ENCODE results near the gene FOXP4.

DNA sequence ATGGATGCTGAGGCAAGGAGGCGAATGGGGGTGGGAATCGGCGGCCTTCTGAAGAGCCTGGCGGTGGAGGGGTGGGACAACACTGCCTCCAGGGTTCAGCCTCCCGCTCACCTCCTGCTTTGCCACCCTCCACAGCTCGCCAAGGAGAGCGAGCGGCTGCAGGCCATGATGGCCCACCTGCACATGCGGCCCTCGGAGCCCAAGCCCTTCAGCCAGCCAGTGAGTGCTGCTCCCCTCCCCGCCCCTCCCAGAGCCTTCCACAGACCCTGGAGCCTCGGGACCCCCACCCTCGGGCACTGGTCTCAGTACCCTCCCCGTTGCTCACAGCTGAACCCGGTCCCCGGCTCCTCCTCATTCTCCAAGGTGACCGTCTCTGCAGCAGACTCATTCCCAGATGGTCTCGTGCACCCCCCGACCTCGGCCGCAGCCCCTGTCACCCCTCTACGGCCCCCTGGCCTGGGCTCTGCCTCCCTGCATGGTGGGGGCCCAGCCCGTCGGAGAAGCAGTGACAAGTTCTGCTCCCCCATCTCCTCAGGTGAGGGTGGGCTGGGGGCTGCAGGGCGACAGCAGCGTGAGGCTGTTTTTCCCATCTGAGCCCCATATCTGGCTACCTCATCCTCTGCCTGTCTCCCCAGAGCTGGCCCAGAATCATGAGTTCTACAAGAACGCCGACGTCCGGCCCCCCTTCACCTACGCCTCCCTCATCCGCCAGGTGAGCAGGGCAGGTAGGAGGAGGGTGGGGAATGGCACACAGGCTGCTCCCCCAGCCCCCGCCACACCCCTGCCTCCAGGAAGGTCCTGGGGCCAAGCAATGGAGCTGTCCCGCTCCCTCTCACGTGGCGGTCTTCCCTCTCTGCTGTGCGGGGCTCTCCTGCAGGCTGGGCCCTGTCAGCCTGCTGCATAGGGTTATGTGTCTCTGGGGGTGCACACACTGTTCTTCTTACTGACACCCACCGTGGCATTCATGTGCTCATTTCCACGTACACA is 43.7 kb downstream of the FOXP4 start:
- TF ChIP-seq, protein P1, sequence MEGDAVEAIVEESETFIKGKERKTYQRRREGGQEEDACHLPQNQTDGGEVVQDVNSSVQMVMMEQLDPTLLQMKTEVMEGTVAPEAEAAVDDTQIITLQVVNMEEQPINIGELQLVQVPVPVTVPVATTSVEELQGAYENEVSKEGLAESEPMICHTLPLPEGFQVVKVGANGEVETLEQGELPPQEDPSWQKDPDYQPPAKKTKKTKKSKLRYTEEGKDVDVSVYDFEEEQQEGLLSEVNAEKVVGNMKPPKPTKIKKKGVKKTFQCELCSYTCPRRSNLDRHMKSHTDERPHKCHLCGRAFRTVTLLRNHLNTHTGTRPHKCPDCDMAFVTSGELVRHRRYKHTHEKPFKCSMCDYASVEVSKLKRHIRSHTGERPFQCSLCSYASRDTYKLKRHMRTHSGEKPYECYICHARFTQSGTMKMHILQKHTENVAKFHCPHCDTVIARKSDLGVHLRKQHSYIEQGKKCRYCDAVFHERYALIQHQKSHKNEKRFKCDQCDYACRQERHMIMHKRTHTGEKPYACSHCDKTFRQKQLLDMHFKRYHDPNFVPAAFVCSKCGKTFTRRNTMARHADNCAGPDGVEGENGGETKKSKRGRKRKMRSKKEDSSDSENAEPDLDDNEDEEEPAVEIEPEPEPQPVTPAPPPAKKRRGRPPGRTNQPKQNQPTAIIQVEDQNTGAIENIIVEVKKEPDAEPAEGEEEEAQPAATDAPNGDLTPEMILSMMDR (IDR thresholded peaks at IDR 0.05) = no peak
- TF ChIP-seq, protein P2, sequence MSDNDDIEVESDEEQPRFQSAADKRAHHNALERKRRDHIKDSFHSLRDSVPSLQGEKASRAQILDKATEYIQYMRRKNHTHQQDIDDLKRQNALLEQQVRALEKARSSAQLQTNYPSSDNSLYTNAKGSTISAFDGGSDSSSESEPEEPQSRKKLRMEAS (IDR thresholded peaks at IDR 0.05) = no peak
- TF ChIP-seq POLR2A (IDR thresholded peaks at IDR 0.05; ENCODE audit: low read length) (no peak), KDM1A (IDR thresholded peaks at IDR 0.05; ENCODE audit: low read depth) (no peak)

Data from A549 (cell line).